SK-N-SH treated with all-trans-retinoic acid at 6 μM for 48 hours (cell line): Measurements from ENCODE around the gene SMYD3.

Source experiments
- BACH2 ChIP-seq: fragments of 250-450 bp; sonication (Bioruptor Pico); IDR thresholded peaks from 2 replicates; pipeline ENCODE4 v1.9.0; 2021; ENCODE audit warnings: mild to moderate bottlenecking, borderline replicate concordance
- ISL1 ChIP-seq: fragments of 250-450 bp; sonication (Bioruptor Pico); IDR thresholded peaks from 2 replicates; pipeline ENCODE4 v2.1.2; 2022; ENCODE audit warnings: mild to moderate bottlenecking, moderate library complexity
- OSR1 ChIP-seq: fragments of 250-450 bp; sonication (Bioruptor Pico); IDR thresholded peaks from 2 replicates; pipeline ENCODE4 v1.8.0; 2022; ENCODE audit warnings: moderate library complexity, mild to moderate bottlenecking, inconsistent platforms
- PPARA ChIP-seq: fragments of 250-450 bp; sonication (Bioruptor Pico); IDR thresholded peaks from 2 replicates; pipeline ENCODE4 v1.5.0; 2020; ENCODE audit warnings: mild to moderate bottlenecking, borderline replicate concordance
- TSHZ2 ChIP-seq: fragments of 250-450 bp; sonication (Bioruptor Pico); IDR thresholded peaks from 2 replicates; pipeline ENCODE4 v1.5.0; 2020; ENCODE audit warnings: mild to moderate bottlenecking, moderate library complexity
- ZNF565 ChIP-seq: fragments of 450-650 bp; formaldehyde crosslinking; conservative IDR thresholded peaks from 2 replicates; pipeline ENCODE4 v1.5.0; 2020; ENCODE audit warnings: low read depth, mild to moderate bottlenecking, moderate library complexity
- ZNF8 ChIP-seq: fragments of 450-650 bp; formaldehyde crosslinking; IDR thresholded peaks from 2 replicates; pipeline ENCODE4 v1.5.0; 2020; ENCODE audit warnings: mild to moderate bottlenecking, moderate library complexity

- TF ChIP-seq ZNF8 (CRISPR knock-in tag), result no peak
- no peak for TF ChIP-seq ZNF565 (CRISPR knock-in tag)
- TF ChIP-seq TSHZ2, result no peak
- TF ChIP-seq ISL1 (CRISPR knock-in tag), result no peak
- no peak for TF ChIP-seq PPARA (CRISPR knock-in tag)
- no peak for TF ChIP-seq BACH2 (CRISPR knock-in tag)
- TF ChIP-seq OSR1, result no peak
Observed at GRCh38 chr1:245961137-245961540, 545.9 kb downstream of the SMYD3 start.
